HG03175 (cell line): ENCODE measurements around the gene ZNF100.
"Not testable (repeated sequence)": the region's sequence is repeated elsewhere in the genome, so short reads cannot be mapped to it uniquely, and the experiment has no call there.

Experiments used
- ATAC-seq: cut with Tn5 transposase; IDR thresholded peaks from one replicate; pipeline ENCODE4 v1.9.1; 2021; ENCODE audit warnings: mild to moderate bottlenecking, moderate library complexity; ENCODE audit not compliant: unreplicated experiment

Gene ZNF100

DNA sequence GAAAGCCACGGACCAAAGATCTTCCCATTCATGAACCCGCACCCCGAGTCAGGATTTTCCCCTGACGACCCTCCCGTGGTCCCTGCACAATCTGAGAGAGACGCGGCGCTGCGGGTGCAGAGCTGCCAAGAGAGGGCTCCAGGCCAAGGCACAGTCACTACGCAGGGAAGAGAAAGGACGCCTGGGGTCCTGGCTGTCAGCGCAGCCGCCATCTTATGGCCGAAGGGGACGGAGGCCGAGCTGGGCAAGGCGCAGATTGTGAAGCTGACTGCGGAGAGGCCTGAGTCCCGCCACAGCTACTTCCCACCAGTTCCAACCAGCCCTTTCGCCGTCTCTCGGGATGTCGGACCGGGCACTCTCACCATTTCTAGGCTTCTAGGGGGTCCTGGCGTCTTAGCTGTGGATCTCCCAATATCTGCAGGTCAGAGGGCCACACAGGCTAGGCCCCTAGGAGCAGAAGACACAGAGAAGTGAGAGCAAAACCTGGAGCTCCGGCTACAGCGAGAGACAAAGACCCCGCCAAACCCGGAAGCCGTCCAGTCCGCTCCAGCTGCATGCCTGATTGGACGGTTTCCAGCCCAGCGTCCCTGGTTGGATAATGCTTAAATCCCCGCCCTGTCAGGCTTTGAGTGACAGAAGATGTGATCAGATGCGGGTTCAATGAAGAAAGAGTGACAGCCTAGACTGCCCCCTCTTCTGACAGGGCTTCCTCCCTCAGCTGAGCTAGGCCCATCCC is at the start of gene ZNF100:
TSS of gene ZNF100 (minus strand) at position 515 of the 736 bp plus-strand sequence. CDS start at position 365, 150 bp downstream.
- peak; percentile 91 for ATAC-seq

DNA sequence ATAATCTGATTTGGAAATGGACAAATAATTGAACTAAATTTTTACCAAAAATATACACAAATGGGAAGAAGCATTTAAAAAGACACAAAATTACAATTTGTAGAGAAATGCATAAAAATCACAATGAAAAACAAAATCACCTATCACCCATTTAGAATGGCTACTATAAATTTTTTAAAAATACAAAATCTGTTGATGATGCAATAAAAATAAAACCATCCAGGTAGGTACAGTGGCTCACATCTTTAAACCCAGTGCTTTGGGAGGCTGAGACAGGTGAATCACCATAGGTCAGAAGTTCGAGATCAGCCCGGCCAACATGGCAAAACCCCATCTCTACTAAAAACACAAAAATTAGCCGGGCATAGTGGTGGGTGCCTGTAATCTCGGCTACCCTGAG is 45.1 kb upstream of the ZNF100 start:
- ATAC-seq = no peak

DNA sequence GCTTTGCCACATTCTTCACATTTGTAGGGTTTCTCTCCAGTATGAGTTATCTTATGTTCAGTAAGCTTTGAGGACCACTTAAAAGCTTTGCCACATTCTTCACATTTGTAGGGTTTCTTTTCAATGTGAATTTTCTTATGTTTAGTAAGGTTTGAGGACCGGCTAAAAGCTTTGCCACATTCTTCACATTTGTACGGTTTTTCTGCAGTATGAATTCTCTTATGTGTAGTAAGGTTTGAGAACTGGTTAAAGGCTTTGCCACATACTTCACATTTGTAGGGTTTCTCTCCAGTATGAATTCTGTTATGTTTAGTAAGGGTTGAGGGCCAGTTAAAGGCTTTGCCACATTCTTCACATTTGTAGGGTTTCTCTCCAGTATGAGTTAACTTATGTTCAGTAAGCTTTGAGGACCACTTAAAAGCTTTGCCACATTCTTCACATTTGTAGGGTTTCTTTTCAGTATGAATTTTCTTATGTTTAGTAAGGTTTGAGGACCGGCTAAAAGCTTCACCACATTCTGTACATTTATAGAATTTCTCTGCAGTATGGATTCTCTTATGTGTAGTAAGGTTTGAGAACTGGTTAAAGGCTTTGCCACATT is 41.1 kb upstream of the ZNF100 start:
- ATAC-seq = not testable (repeated sequence)

DNA sequence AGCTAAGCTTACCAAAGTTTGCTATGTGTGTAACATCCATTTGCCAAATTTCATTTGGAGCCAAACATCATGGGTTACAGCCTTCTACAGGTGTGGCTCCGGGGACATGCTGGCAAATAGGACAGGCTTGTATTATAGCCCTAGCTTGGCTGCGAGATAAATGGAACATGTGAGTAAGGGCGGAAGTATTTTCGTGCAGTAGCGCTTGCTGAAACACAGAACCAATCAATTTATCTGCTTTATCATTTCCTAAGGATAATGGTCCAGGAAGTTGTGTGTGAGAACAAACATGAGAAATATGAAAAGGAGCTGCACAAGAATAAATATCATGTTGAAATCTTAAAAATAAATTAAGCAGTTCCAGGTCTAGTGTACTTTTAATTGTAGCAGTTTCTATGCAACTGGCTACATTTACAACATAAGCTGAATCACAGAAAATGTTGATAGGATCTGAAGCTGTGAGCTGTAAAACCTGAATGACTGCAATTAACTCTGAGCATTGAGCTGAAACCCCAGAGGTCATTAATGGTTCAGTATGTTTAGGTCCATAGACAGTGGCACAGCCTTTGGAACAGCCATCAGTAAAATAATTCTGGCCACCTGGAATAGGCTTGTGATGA is 22.2 kb upstream of the ZNF100 start:
- no peak for ATAC-seq

DNA sequence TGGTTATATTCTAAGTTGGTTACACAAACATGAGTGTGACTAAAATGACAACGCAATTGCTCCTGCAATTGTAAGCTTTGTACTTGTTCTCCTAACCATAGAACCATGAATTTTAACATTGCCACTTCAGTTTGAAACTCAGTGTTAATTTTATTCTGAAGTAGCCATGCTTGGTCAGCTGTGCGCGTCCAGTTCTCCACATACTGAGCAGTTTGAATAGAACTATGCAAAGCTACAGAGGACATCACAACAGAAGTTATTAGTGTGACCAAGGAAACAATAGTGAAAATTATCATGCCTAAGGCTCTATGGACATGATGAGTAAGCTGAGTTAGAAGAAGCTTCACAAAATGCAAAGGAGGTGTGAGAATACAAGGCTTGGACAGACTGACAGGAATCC is 19.6 kb upstream of the ZNF100 start:
- no peak for ATAC-seq

DNA sequence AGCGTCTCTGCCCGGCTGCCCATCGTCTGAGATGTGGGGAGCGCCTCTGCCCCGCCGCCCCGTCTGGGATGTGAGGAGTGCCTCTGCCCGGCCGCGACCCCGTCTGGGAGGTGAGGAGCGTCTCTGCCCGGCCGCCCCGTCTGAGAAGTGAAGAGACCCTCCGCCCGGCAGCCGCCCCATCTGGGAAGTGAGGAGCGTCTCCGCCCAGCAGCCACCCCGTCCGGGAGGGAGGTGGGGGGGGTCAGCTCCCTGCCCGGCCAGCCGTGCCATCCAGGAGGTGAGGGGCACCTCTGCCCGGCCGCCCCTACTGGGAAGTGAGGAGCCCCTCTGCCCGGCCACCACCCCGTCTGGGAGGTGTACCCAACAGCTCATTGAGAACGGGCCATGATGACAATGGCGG is 8.4 kb upstream of the ZNF100 start:
- not testable (repeated sequence) for ATAC-seq

DNA sequence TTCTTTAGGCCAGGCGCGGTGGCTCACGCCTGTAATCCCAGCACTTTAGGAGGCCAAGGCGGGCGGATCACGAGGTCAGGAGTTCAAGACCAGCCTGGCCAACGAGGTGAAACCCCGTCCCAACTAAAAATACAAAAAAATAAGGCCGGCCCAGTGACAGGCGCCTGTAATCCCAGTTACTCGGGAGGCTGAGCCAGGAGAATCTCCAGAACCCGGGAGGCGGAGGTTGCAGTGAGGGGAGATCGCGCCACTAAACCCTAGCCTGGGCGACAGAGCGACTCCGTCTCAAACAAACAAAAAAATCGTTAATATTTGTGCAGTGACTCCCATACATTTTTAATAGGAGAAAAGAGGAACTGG is 694 bp downstream of the ZNF100 start:
- not testable (repeated sequence) for ATAC-seq

DNA sequence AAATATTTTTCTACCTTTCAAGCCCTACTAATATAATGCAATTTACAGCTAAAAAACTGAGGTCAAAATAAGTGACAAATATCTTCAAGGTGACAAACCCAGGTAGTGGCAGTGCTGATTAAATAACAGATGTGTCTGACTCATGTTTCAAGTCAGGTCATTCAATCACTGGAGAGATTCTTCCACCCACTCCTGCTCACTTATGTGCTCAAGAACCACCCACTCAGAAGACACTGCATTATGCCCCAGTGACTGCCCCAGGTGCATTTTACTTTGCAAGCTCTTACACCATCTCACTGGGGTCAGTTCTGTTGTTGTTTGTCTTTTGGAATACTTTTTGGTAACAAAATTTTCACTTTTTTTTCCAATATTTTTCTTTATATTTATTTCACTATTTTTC is 2.2 kb downstream of the ZNF100 start:
- no peak for ATAC-seq

DNA sequence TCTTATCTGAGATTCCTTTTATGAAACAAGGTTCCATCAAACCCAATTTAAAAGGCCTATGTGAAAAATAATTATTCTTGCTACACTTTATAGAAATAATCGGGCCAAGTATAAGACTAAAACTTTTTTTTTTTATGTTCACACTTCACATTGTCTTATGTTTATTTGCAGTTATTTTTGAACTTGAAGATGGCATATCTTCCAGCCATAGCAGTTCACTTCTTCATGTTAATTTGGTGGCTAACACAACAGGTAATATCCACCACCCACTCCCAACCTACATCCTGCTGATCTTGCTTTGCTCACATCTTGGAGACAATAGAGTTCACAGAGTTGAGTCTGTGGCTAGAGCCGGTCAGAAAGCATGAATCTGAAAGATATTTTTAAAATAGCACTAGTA is 5.8 kb downstream of the ZNF100 start:
- not testable (repeated sequence) for ATAC-seq

DNA sequence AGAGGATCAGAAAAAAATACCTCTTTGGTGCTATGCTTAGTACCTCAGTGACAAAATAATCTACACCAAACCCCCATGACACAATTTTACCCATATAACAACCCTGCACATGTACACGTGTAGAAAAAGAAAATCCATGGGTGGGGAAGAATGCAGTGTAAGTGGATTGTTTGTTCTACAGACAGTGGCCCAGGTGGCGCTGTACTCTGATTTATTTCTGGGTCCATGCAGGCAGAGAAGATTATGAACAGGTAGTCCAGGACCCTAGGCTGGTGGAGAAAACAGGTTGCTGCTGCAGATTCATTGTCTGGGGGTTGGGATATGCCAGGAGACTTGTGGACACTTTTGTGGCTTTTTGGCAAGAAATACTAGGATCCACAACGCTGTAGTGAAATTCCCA is 9.1 kb downstream of the ZNF100 start:
- no peak for ATAC-seq

DNA sequence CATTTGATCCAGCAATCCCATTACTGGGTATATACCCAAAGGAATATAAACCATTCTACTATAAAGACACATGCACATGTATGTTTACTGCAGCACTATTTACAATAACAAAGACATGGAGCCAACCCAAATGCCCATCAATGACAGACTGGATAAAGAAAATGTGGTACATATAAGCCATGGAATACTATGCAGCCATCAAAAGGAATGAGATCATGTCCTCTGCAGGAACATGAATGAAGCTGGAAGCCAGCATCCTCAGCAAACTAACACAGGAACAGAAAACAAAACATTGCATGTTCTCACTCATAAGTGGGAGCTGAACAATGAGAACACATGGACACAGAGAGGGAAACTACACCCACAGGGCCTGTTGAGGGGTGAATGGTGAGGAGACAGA is 11.8 kb downstream of the ZNF100 start:
- not testable (repeated sequence) for ATAC-seq

DNA sequence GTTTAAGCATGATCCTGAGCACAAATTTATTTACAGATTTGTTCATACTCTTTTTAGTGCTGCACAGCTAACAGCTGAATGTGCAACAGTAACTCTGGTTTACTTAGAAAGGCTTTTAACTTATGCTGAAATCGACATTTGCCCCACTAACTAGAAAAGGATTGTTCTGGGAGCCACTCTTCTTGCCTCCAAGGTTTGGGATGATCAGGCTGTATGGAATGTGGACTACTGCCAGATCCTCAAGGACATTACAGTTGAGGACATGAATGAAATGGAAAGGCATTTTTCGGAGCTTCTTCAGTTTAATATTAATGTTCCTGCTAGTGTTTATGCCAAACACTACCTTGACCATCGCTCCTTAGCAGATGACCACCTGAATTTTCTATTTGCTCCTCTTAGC is 16.0 kb downstream of the ZNF100 start:
- ATAC-seq = no peak

DNA sequence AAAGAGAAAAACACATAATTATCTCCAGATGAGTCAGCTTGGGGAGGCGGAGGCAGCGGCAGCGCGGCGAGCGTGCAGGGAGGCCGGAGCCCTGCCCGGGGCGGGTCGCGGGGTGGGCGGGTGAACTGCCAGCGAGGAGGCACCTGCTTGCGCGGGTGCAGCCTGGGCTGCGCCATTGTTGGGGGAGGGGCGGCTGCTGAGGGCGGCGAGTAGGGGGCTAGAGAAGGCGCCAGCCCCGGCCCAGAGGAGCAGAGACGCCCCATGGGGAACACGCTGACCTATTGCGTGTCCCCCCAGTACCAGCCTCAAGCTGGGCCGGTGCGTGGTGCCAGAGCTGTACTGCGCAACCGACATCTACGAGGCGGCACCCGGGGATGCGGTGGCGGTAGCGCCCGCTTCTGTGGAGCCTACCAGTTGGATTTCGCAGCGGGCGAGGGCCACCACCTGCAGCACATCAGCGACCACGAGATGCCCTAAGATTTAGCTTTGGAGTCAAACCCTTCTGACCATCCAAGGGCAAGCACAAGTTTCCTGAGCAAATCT is 16.7 kb downstream of the ZNF100 start:
- no peak for ATAC-seq

DNA sequence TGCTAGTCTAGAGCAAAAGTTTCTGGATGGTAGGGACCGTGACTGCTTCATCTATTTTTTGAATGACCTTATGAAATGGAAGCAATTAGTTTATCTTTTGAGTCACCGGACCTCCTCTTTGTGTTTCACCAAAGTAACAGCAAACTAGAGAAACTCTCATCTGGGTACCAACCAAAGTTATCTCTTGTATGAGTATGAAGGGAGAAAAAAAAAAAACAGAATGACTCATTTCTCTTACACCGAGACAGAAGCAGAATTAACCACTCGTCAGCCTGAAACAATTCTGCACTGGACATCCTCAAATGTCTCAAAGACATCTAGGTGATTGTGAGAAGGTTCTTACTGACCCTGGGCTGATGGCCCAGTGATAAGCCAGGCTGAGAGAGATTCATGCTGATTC is 18.3 kb downstream of the ZNF100 start:
- no peak for ATAC-seq

DNA sequence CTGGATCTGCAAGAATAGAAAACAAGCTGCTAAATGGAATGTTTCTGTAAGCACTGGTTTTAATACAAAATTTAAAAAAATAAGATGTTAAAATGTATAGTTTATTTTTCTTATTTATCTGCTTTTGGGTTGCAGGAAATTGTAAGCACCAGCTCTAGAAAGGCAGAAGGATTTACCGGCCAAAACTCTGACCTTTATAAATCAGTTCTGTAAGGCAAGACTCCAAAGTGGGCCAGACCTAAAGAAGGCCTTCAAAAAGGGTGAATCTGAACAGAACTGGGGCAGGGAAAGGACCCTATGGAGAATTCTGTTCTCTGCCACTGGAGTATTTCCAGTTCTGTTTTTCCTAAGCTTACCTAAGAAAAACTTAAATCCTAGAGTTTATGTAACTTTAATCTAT is 19.3 kb downstream of the ZNF100 start:
- no peak for ATAC-seq

DNA sequence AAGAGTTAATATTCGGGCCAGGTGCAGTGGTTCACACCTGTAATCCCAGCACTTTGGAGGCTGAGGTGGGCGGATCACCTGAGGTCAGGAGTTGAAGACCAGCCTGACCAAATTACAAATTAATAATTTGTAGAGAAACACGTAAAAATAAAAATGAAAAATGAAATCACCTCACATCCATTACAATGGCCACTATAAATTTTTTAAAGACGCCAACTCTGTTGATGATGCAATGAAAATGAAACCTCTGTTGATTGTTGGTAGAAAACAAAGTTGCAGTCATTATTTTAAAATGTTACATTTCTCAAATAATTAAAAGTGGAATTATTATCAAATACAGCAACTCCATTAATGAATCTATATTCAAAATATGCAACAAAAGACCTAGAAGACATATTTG is 26.8 kb downstream of the ZNF100 start:
- no peak for ATAC-seq

DNA sequence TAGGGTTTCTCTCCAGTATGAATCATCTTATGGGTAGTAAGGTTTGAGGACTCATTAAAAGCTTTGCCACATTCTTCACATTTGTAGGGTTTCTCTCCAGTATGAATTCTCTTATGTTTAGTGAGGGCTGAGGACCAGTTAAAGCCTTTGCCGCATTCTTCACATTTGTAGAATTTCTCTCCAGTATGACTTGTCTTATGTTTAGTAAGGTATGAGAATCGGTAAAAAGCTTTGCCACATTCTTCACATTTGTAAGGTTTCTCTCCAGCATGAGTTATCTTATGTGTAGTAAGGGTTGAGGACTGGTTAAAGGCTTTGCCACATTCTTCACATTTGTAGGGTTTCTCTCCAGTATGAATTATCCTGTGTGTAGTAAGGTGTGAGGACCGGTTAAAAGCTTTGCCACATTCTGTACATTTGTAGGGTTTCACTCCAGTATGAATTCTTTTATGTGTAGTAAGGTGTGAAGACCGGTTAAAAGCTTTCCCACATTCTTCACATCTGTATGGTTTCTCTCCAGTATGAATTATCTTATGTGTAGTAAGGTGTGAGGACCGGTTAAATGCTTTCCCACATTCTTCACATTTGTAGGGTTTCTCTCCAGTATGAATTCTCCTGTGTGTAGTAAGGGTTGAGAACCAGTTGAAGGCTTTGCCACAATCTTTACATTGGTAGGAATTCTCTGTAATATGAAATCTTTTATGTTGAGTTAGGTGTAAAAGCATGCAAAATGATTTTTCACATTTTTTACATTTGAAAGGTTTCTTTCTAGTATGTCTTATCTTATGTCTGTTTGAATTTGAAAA is 40.2 kb downstream of the ZNF100 start:
- not testable (repeated sequence) for ATAC-seq

DNA sequence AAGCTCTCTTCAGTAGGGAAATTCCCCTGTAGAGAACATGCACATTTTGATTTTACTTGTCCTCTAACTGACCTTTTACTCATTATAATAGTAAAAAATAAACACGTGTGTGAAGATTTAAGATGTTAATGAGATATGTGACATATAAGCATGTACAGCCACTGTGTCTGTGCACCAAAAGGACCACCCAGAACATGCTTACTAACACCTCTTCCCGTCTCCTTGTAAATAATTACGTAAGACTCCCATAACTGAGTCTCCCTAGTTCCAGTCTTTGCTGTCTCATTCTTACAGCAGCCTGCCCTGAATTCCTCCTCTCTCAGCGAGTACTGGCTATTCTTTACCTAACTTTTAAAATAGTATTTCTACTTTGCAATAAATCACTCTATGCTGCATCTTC is 53.6 kb downstream of the ZNF100 start:
- ATAC-seq = no peak

DNA sequence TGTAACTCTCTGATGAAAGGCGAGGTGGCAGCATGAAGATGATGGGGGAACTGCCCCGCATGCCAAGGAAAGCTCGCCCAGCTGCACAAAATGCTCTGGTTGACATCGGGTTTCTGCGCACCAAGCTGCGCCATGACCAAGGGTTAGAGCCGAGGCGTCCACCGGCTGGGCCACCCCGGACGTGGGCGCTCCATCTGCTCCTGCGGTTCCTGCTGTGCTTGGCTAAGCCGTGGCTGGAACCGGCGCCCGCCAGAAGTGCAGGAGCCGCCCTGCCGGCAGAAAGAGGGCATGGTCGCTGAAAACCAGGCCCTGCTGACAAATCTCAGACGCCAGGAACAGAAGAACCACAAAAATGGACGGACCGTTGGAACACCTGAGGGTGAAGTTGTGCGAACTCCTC is 57.9 kb downstream of the ZNF100 start:
- ATAC-seq = no peak

DNA sequence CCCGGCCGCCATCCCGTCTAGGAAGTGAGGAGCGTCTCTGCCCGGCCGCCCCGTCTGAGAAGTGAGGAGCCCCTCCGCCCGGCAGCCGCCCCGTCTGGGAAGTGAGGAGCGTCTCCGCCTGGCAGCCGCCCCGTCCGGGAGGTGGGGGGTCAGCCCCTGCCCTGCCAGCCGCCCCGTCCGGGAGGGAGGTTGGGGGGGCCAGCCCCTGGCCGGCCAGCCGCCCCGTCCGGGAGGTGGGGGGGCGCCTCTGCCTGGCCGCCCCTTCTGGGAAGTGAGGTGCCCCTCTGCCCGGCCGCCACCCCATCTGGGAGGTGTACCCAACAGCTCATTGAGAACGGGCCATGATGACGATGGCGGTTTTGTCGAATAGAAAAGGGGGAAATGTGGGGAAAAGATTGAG is 59.5 kb downstream of the ZNF100 start:
- ATAC-seq = not testable (repeated sequence)

DNA sequence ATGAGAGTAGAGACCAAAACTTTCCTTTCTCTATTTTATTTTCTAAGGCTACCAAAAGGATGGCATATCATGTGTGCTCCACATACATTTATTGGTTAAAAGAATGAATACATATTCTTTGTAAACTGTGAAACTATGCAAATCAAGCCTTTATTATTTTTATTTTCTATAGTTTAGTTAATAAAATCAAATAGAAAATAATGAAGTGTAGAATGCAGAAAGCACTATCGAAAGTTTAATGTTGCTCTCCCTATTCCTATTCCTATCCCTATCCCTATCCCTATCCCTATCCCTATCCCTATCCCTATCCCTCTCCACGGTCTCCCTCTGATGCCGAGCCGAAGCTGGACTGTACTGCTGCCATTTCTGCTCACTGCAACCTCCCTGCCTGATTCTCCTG is 60.3 kb downstream of the ZNF100 start:
- ATAC-seq = no peak
